Measurements from ENCODE around the gene GRHL3.
A peak's percentile ranks its signal among the peaks of the same experiment; 100 is the strongest.

Gene GRHL3

GRCh38 chr1:24379733-24380315 is 60.7 kb downstream of the GRHL3 start:
- DNase-seq, result no peak

GRCh38 chr1:24380508-24380907 is 61.4 kb downstream of the GRHL3 start:
- no peak for DNase-seq

GRCh38 chr1:24381256-24381655 is 62.1 kb downstream of the GRHL3 start:
- DNase-seq, result no peak

- no peak for DNase-seq
Measured at GRCh38 chr1:24382165-24382577, 63.0 kb downstream of the GRHL3 start.

- no peak for DNase-seq
Measured at GRCh38 chr1:24383381-24383940, 64.3 kb downstream of the GRHL3 start.

- no peak for DNase-seq
Measured at GRCh38 chr1:24384251-24385090, 65.3 kb downstream of the GRHL3 start.

- DNase-seq, result peak; percentile 26
Measured at GRCh38 chr1:24385160-24385940, 66.2 kb downstream of the GRHL3 start.

GRCh38 chr1:24386241-24386640 is 67.1 kb downstream of the GRHL3 start:
- no peak for DNase-seq

- no peak for DNase-seq
Measured at GRCh38 chr1:24386931-24387330, 67.8 kb downstream of the GRHL3 start.

- no peak for DNase-seq
Measured at GRCh38 chr1:24387636-24388175, 68.5 kb downstream of the GRHL3 start.

- DNase-seq, result no peak
Measured at GRCh38 chr1:24388331-24388885, 69.3 kb downstream of the GRHL3 start.

- DNase-seq, result no peak
Measured at GRCh38 chr1:24389231-24389678, 70.1 kb downstream of the GRHL3 start.

- DNase-seq, result peak; percentile 87
Measured at GRCh38 chr1:24390924-24391782, 72.0 kb downstream of the GRHL3 start.

- DNase-seq, result peak; percentile 79
Measured at GRCh38 chr1:24391882-24392603, 72.9 kb downstream of the GRHL3 start.

GRCh38 chr1:24392604-24392946 is 73.4 kb downstream of the GRHL3 start:
- no peak for DNase-seq

GRCh38 chr1:24392982-24393650 is 74.0 kb downstream of the GRHL3 start:
- no peak for DNase-seq

- DNase-seq, result no peak
Measured at GRCh38 chr1:24393892-24394291, 74.7 kb downstream of the GRHL3 start.

GRCh38 chr1:24400065-24400464 is 80.9 kb downstream of the GRHL3 start:
- DNase-seq, result no peak

GRCh38 chr1:24403806-24404205 is 84.6 kb downstream of the GRHL3 start:
- DNase-seq, result no peak

All from OCI-M1 (cell line).